ENCODE results near the gene SLCO4A1. TPM values are rescaled to one million over a fixed set of nuclear protein-coding genes. Genes with fewer than 3 reads are reported as not detected.

The SLCO4A1 gene
- polyA plus RNA-seq, 1 donor (not counting 4 experiments of a cell fraction or from before 2014, with no cell fraction given) = 1.8 TPM

GRCh38 chr20:62635852-62636251 lies 6.5 kb upstream of the SLCO4A1 start:
- no peak overlapping the region for H3K27ac ChIP-seq (ENCODE audit: control insufficient read depth, insufficient read depth, low read length)
- no peaks in the 10 kb centered on the region for H3K9me3 ChIP-seq (ENCODE audit: control insufficient read depth, low read depth, low read length)
- H3K4me1 ChIP-seq (ENCODE audit: control insufficient read depth, extremely low read depth, insufficient read depth, low read length) = no peaks in the 10 kb centered on the region
- H3K79me2 ChIP-seq (ENCODE audit: control insufficient read depth, insufficient read depth, low read length) = no peaks in the 10 kb centered on the region
- FAIRE-seq (no peak), DNase-seq (ENCODE audit: low read depth, low spot score) (no peak)
- H3K9ac ChIP-seq (ENCODE audit: control insufficient read depth, extremely low read depth, insufficient read depth, low read length) = no peak overlapping the region
- no peak overlapping the region for H3K4me2 ChIP-seq (ENCODE audit: control insufficient read depth, extremely low read depth, insufficient read depth, low read depth, low read length)
- no peaks in the 10 kb centered on the region for H4K20me1 ChIP-seq (ENCODE audit: control insufficient read depth, extremely low read depth, insufficient read depth, low read length)
- H3K9me1 ChIP-seq (ENCODE audit: control insufficient read depth, extremely low read depth, insufficient read depth, low read length) = no peaks in the 10 kb centered on the region
- TF ChIP-seq EZH2 (IDR thresholded peaks at IDR 0.05; ENCODE audit: low read length) (no peak), CTCF (optimal IDR thresholded peaks at IDR 0.05 in 1 of 3, IDR thresholded peaks at IDR 0.05 in 1 of 3, conservative IDR thresholded peaks at IDR 0.05 in 1 of 3; ENCODE audit: extremely low read depth in 1 of 3, insufficient read depth in 2 of 3, low read length in 3 of 3) (no peak)
- H3K27me3 ChIP-seq (ENCODE audit: control insufficient read depth, extremely low read depth, insufficient read depth, low read length) = peaks cover 53% of the 10 kb centered on the region
- H2AFZ ChIP-seq (ENCODE audit: control insufficient read depth, low read length) = no peak overlapping the region
- no peak overlapping the region for H3K4me3 ChIP-seq (ENCODE audit: control insufficient read depth in 2 of 3, extremely low read depth in 1 of 3, insufficient read depth in 2 of 3, low read depth in 1 of 3, low read length in 3 of 3)
- no peaks in the 10 kb centered on the region for H3K36me3 ChIP-seq (ENCODE audit: control insufficient read depth in 2 of 2, extremely low read depth in 1 of 2, insufficient read depth in 2 of 2, low read length in 2 of 2)
- dilution Hi-C loops (cut with MboI; ENCODE audit: extremely low pct_ligation_motif_present, low sequenced_read_pairs) = no loop called here

GRCh38 chr20:62636446-62636845 lies 5.9 kb upstream of the SLCO4A1 start:
- peaks cover 56% of the 10 kb centered on the region for H3K27me3 ChIP-seq (ENCODE audit: control insufficient read depth, extremely low read depth, insufficient read depth, low read length)
- no peaks in the 10 kb centered on the region for H3K4me1 ChIP-seq (ENCODE audit: control insufficient read depth, extremely low read depth, insufficient read depth, low read length)
- FAIRE-seq (no peak), DNase-seq (ENCODE audit: low read depth, low spot score) (no peak)
- H4K20me1 ChIP-seq (ENCODE audit: control insufficient read depth, extremely low read depth, insufficient read depth, low read length) = no peaks in the 10 kb centered on the region
- no peak overlapping the region for H2AFZ ChIP-seq (ENCODE audit: control insufficient read depth, low read length)
- H3K9me1 ChIP-seq (ENCODE audit: control insufficient read depth, extremely low read depth, insufficient read depth, low read length) = no peaks in the 10 kb centered on the region
- H3K9me3 ChIP-seq (ENCODE audit: control insufficient read depth, low read depth, low read length) = no peaks in the 10 kb centered on the region
- no peaks in the 10 kb centered on the region for H3K79me2 ChIP-seq (ENCODE audit: control insufficient read depth, insufficient read depth, low read length)
- H3K36me3 ChIP-seq (ENCODE audit: control insufficient read depth in 2 of 2, extremely low read depth in 1 of 2, insufficient read depth in 2 of 2, low read length in 2 of 2) = no peaks in the 10 kb centered on the region
- no peak overlapping the region for H3K4me3 ChIP-seq (ENCODE audit: control insufficient read depth in 2 of 3, extremely low read depth in 1 of 3, insufficient read depth in 2 of 3, low read depth in 1 of 3, low read length in 3 of 3)
- H3K9ac ChIP-seq (ENCODE audit: control insufficient read depth, extremely low read depth, insufficient read depth, low read length) = no peak overlapping the region
- TF ChIP-seq CTCF (optimal IDR thresholded peaks at IDR 0.05 in 1 of 3, IDR thresholded peaks at IDR 0.05 in 1 of 3, conservative IDR thresholded peaks at IDR 0.05 in 1 of 3; ENCODE audit: extremely low read depth in 1 of 3, insufficient read depth in 2 of 3, low read length in 3 of 3) (no peak), EZH2 (IDR thresholded peaks at IDR 0.05; ENCODE audit: low read length) (no peak)
- H3K27ac ChIP-seq (ENCODE audit: control insufficient read depth, insufficient read depth, low read length) = no peak overlapping the region
- dilution Hi-C loops (cut with MboI; ENCODE audit: extremely low pct_ligation_motif_present, low sequenced_read_pairs) = no loop called here
- no peak overlapping the region for H3K4me2 ChIP-seq (ENCODE audit: control insufficient read depth, extremely low read depth, insufficient read depth, low read depth, low read length)
